Adrenal gland (tissue), 12 donors: Measurements from ENCODE around the gene SLC14A1. TPM values are rescaled to one million over a fixed set of nuclear protein-coding genes. Genes with fewer than 3 reads are reported as not detected.

Experiments used
- DNase-seq, 7 donors: peaks; one replicate each; pipeline ENCODE4 v3.0.0-alpha.2; 2019 to 2020
- H3K27ac ChIP-seq, 5 donors: fragments of 200-600 bp; sonication (generic) in 4 of 5; 1 replicate in 3 of 5; 2 replicates in 2 of 5; pipeline versions ENCODE4 v1.5.1 to v1.8.0; 2016 to 2020; ENCODE audit warnings: mild to moderate bottlenecking in 1 of 5
- H3K27me3 ChIP-seq: fragments of 200-600 bp; 2 replicates; pipeline ENCODE4 v1.8.0; 2021
- H3K36me3 ChIP-seq, 2 donors: fragments of 200-600 bp; replicated peaks in 1 of 2; 1 replicate in 1 of 2; 2 replicates in 1 of 2; pipeline versions ENCODE4 v1.5.1 to v1.8.0; 2018 to 2022
- H3K4me1 ChIP-seq, 2 donors: fragments of 200-600 bp; replicated peaks in 1 of 2; 1 replicate in 1 of 2; 2 replicates in 1 of 2; pipeline versions ENCODE4 v1.5.1 to v1.8.0; 2018 to 2021
- H3K4me3 ChIP-seq, 4 donors: fragments of 200-600 bp; sonication (generic) in 3 of 4; one replicate each; pipeline ENCODE4 v1.5.1; 2016 to 2018
- H3K9me3 ChIP-seq, 3 donors: fragments of 200-600 bp; sonication (generic) in 1 of 3; replicated peaks in 1 of 3; 1 replicate in 2 of 3; 2 replicates in 1 of 3; pipeline versions ENCODE4 v1.5.1 to v1.8.0; 2016 to 2021
- POLR2A ChIP-seq, 2 donors: fragments of 450-650 bp; IDR thresholded peaks; one replicate each; pipeline ENCODE4 v1.6.1; 2017; ENCODE audit warnings: antibody characterized with exemption in 2 of 2, mild to moderate bottlenecking in 2 of 2, moderate library complexity in 1 of 2
- WGBS, 4 donors: extraction: QIAGEN DNeasy Blood & Tissue Kit in 2 of 4; methylation state at CpG; one replicate each; pipeline versions ENCODE4 v1.1.5 to v1.1.7; 2013 to 2017; 5-methylcytosine and 5-hydroxymethylcytosine counted together
- intact Hi-C, 2 donors: fragments of 100-400 bp; cut with DNase I; formaldehyde crosslinking; loops; one replicate each; pipeline versions ENCODE4 v1.14.1 to v1.15.0; 2022 to 2023
- polyA plus RNA-seq, 3 donors: library from polyadenylated mRNA; stranded (reverse); fragments of 200-250 nt in 2 of 3; fragments of 350-450 nt in 1 of 3; fragmentation: Illumina TruSeq in 1 of 3; extraction: RNeasy Lipid Tissue Mini Kit (QIAGEN cat#74804) in 1 of 3; gene quantifications; one replicate each; pipeline ENCODE4 v1.2.3, GENCODE V29; 2013 to 2014
- total RNA-seq, 9 donors: library from RNA; depleted of rRNA in 4 of 9; stranded (reverse); fragments of >200 nt in 4 of 9; fragments of 120-200 nt in 1 of 9; fragmentation: NEBNext Ultra II Directional in 1 of 9; extraction: Animal tissue kit (Norgen Biotek cat#: 25700) in 1 of 9; gene quantifications; one replicate each; pipeline versions ENCODE4 v1.1.0 to v1.2.4, GENCODE V29; 2013 to 2023
- TF ChIP-seq, protein P1 (sequence below), 6 experiments: fragments of 450-650 bp in 4 of 6; fragments of 200-600 bp in 2 of 6; sonication (generic) in 1 of 6; IDR thresholded peaks; 1 replicate in 5 of 6; 2 replicates in 1 of 6; pipeline versions ENCODE4 v1.5.1 to v1.8.0; 2016 to 2021; ENCODE audit warnings: antibody characterized with exemption in 6 of 6, mild to moderate bottlenecking in 2 of 6, moderate library complexity in 1 of 6
- donor health status: healthy with polysubstance abuse.
- donor health status: Bipolar disorder and iron deficiency.
- donor health status: DM: yes; HTN: yes; CAD: no.
- donor health status: DM: no; HTN: no; CAD: no.
- donor health status: DM: no; HTN: no; CAD: no.
- donor health status: DM: yes; HTN: yes; CAD: no.

Gene SLC14A1
- total and polyA plus RNA-seq, 12 donors: 0.57 to 8.8 (median 2.7) TPM

DNA sequence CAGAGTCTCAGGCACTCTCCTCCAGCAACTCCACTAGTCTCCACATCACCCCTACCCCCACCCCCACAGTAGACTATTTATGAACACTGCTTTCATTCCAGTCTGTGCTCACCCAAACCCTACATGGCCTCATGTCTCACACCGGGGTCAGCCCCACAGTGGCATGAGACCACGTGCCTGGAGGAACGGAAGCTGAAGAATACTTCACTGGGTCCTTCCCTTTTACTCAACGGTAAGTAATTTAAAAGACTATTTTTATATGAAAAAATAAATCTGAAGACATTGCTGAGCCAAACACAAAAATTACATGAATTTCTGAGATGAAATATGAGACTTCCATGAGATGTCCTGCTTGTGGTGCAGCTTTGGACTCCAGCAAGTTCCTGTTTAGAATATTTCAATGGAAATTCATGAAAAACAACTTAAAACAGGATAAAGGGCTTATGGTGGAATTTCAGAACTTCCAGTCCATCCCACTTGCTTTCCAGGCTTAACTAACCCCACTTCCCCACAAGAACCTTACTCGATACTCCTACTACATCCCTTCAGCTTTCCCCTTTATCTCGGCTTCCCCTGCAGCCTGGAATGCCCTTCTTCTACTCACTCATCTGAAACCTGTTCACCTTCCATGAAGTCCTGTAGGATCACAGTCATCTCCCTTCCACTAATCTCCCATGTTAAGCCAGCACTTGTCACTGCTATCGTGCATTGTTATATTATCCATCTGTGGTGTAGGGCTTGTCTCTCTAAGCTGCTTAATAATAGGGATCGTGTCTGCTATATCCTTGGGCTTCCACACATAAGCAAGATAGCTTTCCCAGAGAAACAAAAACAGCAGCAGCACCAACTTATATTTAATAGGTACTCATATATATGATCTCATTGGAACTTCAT is 47.9 kb downstream of the SLC14A1 start:
- TF ChIP-seq, protein P1, sequence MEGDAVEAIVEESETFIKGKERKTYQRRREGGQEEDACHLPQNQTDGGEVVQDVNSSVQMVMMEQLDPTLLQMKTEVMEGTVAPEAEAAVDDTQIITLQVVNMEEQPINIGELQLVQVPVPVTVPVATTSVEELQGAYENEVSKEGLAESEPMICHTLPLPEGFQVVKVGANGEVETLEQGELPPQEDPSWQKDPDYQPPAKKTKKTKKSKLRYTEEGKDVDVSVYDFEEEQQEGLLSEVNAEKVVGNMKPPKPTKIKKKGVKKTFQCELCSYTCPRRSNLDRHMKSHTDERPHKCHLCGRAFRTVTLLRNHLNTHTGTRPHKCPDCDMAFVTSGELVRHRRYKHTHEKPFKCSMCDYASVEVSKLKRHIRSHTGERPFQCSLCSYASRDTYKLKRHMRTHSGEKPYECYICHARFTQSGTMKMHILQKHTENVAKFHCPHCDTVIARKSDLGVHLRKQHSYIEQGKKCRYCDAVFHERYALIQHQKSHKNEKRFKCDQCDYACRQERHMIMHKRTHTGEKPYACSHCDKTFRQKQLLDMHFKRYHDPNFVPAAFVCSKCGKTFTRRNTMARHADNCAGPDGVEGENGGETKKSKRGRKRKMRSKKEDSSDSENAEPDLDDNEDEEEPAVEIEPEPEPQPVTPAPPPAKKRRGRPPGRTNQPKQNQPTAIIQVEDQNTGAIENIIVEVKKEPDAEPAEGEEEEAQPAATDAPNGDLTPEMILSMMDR (IDR thresholded peaks at IDR 0.05): no peak
- TF ChIP-seq POLR2A (IDR thresholded peaks at IDR 0.05): no peak
- no peak for DNase-seq
- H3K27me3 ChIP-seq: no peaks in the 10 kb centered on the region
- no peaks in the 10 kb centered on the region for H3K36me3 ChIP-seq
- 76 to 81% (median 77%) methylated on average over 8 of the region's 8 CpGs for WGBS, 4 donors
- intact Hi-C loops: no loop called here
- H3K4me3 ChIP-seq: no peak overlapping the region
- H3K9me3 ChIP-seq: no peaks in the 10 kb centered on the region
- no peak overlapping the region for H3K27ac ChIP-seq
- H3K4me1 ChIP-seq: no peaks in the 10 kb centered on the region

DNA sequence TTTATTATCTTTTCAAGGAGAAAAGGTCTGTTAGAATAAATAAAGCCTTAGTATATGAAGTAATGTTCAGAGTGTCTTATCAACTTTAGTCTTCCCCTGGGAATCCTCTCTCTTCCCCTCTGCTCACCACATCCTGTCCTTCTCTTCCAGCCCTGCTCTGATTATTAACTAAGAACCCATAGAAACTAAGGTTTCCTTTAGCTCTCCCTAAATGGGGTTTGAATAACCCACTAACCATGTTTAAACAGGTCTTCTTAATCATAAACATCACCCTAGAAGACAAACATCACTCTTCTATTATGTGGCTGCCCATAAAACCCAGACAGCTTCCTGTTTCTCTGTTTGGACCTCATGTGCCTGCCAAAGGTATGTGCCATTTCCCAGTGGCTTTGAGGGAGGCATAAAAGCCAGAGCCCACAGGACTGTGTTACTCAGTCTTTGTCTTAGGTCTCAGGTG is 50.1 kb downstream of the SLC14A1 start:
- Histone ChIP-seq H3K27me3 (no peaks in the 10 kb centered on the region), H3K4me1 (no peaks in the 10 kb centered on the region), H3K27ac (peak overlapping the region in 1 of 5 donors; percentile 20), H3K4me3 (no peak overlapping the region), H3K36me3 (no peaks in the 10 kb centered on the region), H3K9me3 (no peaks in the 10 kb centered on the region)
- intact Hi-C loops: no loop called here
- no peak for DNase-seq
- TF ChIP-seq POLR2A (IDR thresholded peaks at IDR 0.05): no peak
- TF ChIP-seq, protein P1 (IDR thresholded peaks at IDR 0.05): no peak

DNA sequence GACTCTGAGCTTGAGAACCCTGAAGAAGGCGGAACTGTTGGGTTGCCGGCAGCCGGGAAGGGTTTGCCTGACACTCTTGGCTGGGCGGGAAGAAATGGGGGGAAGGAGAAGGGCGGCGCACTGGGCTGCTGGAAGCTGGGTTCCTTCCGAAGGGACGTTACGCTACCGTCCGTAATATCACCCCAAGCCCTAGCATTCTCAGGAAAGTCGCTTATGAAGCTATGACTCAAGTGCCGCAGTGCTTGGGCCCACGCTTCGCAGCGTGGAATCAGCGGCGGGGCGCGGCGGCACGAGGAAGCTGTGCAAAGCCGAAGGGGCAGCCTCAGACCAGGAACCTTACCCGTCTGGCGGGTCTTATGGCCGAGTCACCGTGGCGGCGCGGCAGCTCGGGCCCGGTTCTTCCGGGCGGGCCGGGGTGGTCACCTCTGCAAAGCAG is 51.3 kb downstream of the SLC14A1 start:
- 6 to 14% (median 11%) methylated on average over 15 to 35 of the region's 35 CpGs for WGBS, 4 donors
- H3K36me3 ChIP-seq: no peaks in the 10 kb centered on the region
- H3K4me3 ChIP-seq: peak overlapping the region in 2 of 4 donors; percentile 42 to 67
- TF ChIP-seq, protein P1 (IDR thresholded peaks at IDR 0.05): no peak
- peak in 1 of 2 donors; percentile 24 for TF ChIP-seq POLR2A (IDR thresholded peaks at IDR 0.05)
- H3K9me3 ChIP-seq: no peaks in the 10 kb centered on the region
- H3K27ac ChIP-seq: peak overlapping the region in 4 of 5 donors; percentile 30 to 81 (median 46)
- no peaks in the 10 kb centered on the region for H3K4me1 ChIP-seq
- peak; percentile 54 to 85 (median 74) for DNase-seq
- intact Hi-C loops: no loop called here
- no peaks in the 10 kb centered on the region for H3K27me3 ChIP-seq

DNA sequence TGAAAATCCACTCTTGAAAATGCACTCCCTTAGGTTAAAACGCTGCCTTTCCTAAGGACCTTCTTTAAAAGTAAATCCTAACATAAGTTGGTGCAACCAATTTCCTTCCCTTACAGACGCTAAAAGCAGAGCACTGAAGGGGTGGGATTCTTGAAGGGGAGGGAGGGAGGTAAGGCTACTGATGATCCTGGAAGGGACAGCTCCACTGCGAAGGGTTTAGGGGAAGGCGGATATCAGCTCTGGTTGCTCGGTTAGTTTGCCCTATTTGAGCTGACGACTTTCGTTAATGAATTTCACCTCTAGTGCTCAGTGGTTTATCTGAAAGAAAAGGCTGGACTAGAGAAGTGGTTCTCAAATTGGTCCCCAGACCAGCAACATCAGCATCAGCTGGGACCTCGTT is 51.8 kb downstream of the SLC14A1 start:
- Histone ChIP-seq H3K4me3 (peak overlapping the region in 2 of 4 donors; percentile 42 to 67), H3K27me3 (no peaks in the 10 kb centered on the region), H3K27ac (peak overlapping the region in 4 of 5 donors; percentile 30 to 81 (median 46)), H3K36me3 (no peaks in the 10 kb centered on the region), H3K4me1 (no peaks in the 10 kb centered on the region), H3K9me3 (no peaks in the 10 kb centered on the region)
- 48 to 65% (median 60%) methylated on average over 8 of the region's 8 CpGs for whole genome bisulfite sequencing, 4 donors
- no peak for TF ChIP-seq POLR2A (IDR thresholded peaks at IDR 0.05)
- TF ChIP-seq, protein P1 (IDR thresholded peaks at IDR 0.05): no peak
- DNase-seq: no peak
- intact Hi-C loops: no loop called here
